ENCODE measurements around the gene ZNF692.

The ZNF692 gene

DNA sequence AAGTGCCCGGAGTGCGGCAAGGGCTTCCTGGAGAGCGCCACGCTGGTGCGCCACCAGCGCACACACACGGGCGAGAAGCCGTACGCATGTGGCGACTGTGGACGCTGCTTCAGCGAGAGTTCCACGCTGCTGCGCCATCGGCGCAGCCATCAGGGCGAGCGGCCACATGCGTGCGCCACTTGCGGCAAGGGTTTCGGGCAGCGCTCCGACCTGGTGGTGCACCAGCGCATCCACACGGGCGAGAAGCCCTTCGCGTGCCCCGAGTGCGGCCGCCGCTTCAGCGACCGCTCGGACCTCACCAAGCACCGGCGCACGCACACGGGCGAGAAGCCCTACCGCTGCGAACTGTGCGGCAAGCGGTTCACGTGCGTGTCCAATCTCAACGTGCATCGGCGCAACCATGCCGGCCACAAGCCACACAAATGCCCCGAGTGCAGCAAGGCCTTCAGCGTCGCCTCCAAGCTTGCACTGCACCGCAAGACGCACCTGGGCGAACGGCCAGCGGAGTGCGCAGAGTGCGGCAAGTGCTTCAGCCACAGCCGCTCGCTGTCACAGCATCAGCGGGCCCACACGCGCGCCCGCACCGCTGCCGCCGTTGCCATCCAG, 10.8 kb downstream of the ZNF692 start:
- Histone ChIP-seq H3K27ac (no peak overlapping the region), H3K36me3 (peaks cover 80% of the 10 kb centered on the region), H3K9me3 (no peaks in the 10 kb centered on the region), H3K4me1 (ENCODE audit: control insufficient read depth in 1 of 2, insufficient read depth in 1 of 2, low read depth in 1 of 2, low read length in 1 of 2) (peaks cover 6 to 7% of the 10 kb centered on the region in 2 experiments), H3K27me3 (no peaks in the 10 kb centered on the region), H3K4me3 (ENCODE audit: low read depth in 1 of 2, low read length in 1 of 2) (no peak overlapping the region)
- TF ChIP-seq, protein P1, sequence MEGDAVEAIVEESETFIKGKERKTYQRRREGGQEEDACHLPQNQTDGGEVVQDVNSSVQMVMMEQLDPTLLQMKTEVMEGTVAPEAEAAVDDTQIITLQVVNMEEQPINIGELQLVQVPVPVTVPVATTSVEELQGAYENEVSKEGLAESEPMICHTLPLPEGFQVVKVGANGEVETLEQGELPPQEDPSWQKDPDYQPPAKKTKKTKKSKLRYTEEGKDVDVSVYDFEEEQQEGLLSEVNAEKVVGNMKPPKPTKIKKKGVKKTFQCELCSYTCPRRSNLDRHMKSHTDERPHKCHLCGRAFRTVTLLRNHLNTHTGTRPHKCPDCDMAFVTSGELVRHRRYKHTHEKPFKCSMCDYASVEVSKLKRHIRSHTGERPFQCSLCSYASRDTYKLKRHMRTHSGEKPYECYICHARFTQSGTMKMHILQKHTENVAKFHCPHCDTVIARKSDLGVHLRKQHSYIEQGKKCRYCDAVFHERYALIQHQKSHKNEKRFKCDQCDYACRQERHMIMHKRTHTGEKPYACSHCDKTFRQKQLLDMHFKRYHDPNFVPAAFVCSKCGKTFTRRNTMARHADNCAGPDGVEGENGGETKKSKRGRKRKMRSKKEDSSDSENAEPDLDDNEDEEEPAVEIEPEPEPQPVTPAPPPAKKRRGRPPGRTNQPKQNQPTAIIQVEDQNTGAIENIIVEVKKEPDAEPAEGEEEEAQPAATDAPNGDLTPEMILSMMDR (IDR thresholded peaks at IDR 0.05): no peak

DNA sequence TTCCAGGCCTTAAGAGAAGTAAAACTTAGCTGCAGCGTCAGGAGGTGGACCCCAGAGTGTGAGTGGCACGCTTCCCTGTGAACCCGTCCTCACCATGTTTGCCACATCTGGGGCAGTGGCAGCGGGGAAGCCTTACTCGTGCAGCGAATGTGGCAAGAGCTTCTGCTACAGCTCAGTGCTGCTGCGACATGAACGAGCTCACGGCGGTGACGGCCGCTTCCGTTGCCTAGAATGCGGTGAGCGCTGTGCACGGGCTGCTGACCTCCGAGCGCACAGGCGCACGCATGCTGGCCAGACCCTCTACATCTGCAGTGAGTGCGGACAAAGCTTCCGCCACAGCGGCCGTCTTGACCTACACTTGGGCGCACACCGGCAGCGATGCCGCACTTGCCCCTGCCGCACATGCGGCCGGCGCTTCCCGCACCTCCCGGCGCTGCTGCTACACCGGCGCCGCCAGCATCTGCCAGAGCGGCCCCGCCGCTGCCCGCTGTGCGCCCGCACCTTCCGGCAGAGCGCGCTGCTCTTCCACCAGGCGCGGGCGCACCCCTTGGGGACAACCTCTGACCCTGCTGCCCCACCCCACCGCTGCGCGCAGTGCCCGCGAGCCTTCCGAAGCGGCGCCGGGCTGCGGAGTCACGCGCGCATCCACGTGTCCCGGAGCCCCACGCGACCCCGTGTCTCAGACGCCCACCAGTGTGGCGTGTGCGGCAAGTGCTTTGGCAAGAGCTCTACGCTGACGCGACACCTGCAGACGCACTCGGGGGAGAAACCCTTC, 11.5 kb downstream of the ZNF692 start:
- H3K4me1 ChIP-seq (ENCODE audit: control insufficient read depth in 1 of 2, insufficient read depth in 1 of 2, low read depth in 1 of 2, low read length in 1 of 2): peaks cover 1% of the 10 kb centered on the region in 2 experiments
- H3K4me3 ChIP-seq (ENCODE audit: low read depth in 1 of 2, low read length in 1 of 2): no peak overlapping the region
- no peaks in the 10 kb centered on the region for H3K9me3 ChIP-seq
- no peak overlapping the region for H3K27ac ChIP-seq
- H3K36me3 ChIP-seq: peaks cover 86% of the 10 kb centered on the region
- no peaks in the 10 kb centered on the region for H3K27me3 ChIP-seq
- TF ChIP-seq, protein P1 (IDR thresholded peaks at IDR 0.05): no peak

DNA sequence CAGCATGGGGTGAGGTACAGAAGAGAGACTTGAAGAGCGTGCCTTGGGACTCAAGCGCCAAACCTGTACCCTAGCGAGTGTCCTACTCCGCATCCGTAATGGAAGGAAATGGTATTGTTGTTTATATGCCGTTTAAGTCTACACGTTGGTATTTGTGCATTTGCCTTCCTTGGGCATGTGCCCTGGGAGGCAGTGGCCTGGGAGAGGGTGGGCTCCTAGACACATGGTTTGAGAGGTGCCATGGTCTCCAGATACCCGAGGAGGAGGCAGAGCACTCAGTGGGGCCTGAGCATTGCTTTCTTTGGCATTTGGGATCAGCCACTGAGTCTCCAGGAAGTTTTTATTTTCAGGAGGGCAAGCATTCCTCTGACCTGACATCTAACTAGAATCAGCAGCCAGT, 14.4 kb downstream of the ZNF692 start:
- Histone ChIP-seq H3K27me3 (no peaks in the 10 kb centered on the region), H3K4me3 (ENCODE audit: low read depth in 1 of 2, low read length in 1 of 2) (no peak overlapping the region), H3K9me3 (no peaks in the 10 kb centered on the region), H3K36me3 (peaks cover 60% of the 10 kb centered on the region), H3K4me1 (ENCODE audit: control insufficient read depth in 1 of 2, insufficient read depth in 1 of 2, low read depth in 1 of 2, low read length in 1 of 2) (peaks cover 2 to 5% of the 10 kb centered on the region in 2 experiments), H3K27ac (no peak overlapping the region)
- TF ChIP-seq, protein P1 (IDR thresholded peaks at IDR 0.05): no peak

DNA sequence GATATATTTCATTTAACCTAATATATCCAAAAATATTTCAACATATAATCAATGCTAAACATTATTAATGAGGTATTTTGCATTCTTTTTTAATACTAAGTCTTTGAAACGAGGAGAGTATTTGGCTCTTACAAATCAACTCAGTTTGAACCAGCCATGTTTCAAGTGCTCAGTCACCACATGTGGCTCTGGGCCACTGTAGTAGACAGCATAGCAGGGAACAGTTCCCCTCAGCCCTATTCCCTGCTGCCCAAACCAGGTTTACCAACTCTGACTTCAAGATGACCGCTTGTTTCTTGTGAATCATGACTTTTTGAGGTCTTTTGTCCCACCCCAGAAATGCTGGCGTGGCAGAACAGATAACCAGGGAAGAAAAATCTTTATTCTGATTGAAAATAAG, 15.2 kb downstream of the ZNF692 start:
- Histone ChIP-seq H3K9me3 (no peaks in the 10 kb centered on the region), H3K4me3 (ENCODE audit: low read depth in 1 of 2, low read length in 1 of 2) (no peak overlapping the region), H3K27me3 (no peaks in the 10 kb centered on the region), H3K4me1 (ENCODE audit: control insufficient read depth in 1 of 2, insufficient read depth in 1 of 2, low read depth in 1 of 2, low read length in 1 of 2) (peaks cover 8 to 10% of the 10 kb centered on the region in 2 experiments), H3K36me3 (peaks cover 51% of the 10 kb centered on the region), H3K27ac (no peak overlapping the region)
- TF ChIP-seq, protein P1 (IDR thresholded peaks at IDR 0.05): no peak

DNA sequence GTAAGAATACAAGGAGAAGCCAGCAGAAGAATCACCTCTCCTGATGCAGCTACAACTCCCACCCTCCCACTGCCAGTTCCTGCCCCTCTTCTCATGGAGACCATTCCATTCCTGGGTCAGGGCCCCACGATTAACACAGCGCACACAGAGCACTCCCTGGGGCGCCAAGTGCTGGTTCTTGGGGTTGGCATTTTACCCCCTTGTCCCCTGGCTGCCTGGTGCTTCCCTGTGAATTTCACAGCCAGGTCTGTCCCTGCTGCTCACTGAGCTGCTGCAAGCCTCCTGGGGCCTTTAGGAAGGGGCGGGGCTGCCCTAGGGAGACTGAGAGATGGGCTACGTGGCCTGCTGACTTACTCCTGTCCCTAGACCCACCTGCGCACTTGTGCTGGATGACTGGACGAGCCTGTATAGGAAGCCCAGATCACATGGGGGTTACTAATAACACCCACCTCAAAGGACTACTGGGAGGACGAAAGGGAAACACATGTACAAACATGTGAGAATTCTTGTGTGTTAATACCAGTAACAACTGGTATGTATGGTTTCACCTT, 16.0 kb downstream of the ZNF692 start:
- Histone ChIP-seq H3K4me3 (ENCODE audit: low read depth in 1 of 2, low read length in 1 of 2) (no peak overlapping the region), H3K36me3 (peaks cover 43% of the 10 kb centered on the region), H3K27me3 (no peaks in the 10 kb centered on the region), H3K4me1 (ENCODE audit: control insufficient read depth in 1 of 2, insufficient read depth in 1 of 2, low read depth in 1 of 2, low read length in 1 of 2) (peaks cover 8 to 10% of the 10 kb centered on the region in 2 experiments), H3K9me3 (no peaks in the 10 kb centered on the region), H3K27ac (no peak overlapping the region)
- TF ChIP-seq, protein P1 (IDR thresholded peaks at IDR 0.05): no peak
